ENCODE results near the gene FERMT1. TPM values are rescaled to one million over a fixed set of nuclear protein-coding genes. Genes with fewer than 3 reads are reported as not detected.

Gene FERMT1
- total RNA-seq, 4 donors from 2014 or later: 0.16 to 2.2 (median 1.0) TPM

- Histone ChIP-seq H3K27me3 (no peaks in the 10 kb centered on the region), H3K27ac (peak overlapping the region in 1 of 4 donors; percentile 14), H3K4me1 (peaks cover 0 to 23% (median 3%) of the 10 kb centered on the region in 3 donors), H3K9me3 (no peaks in the 10 kb centered on the region), H3K36me3 (no peaks in the 10 kb centered on the region), H3K4me3 (no peak overlapping the region)
- WGBS, 2 donors (ENCODE audit: low coverage in 1 of 2): 18 to 25% methylated on average over 5 to 10 of the region's 10 CpGs
- TF ChIP-seq POLR2AphosphoS5 (IDR thresholded peaks at IDR 0.05) (peak; percentile 87), POLR2A (IDR thresholded peaks at IDR 0.05) (no peak)
- peak; percentile 74 for ATAC-seq
Measured at GRCh38 chr20:6164421-6165341, 41.9 kb upstream of the FERMT1 start.

GRCh38 chr20:6160736-6161135 is 37.9 kb upstream of the FERMT1 start:
- WGBS, 2 donors (ENCODE audit: low coverage in 1 of 2): 84% methylated on average over 3 of the region's 3 CpGs; no CpG with 5 or more reads in 1 of the 2 donors
- H3K27me3 ChIP-seq: peaks cover 4% of the 10 kb centered on the region
- TF ChIP-seq POLR2A (IDR thresholded peaks at IDR 0.05): no peak
- TF ChIP-seq CTCF (IDR thresholded peaks at IDR 0.05): no peak
- TF ChIP-seq POLR2AphosphoS5 (IDR thresholded peaks at IDR 0.05): no peak
- TF ChIP-seq EP300 (IDR thresholded peaks at IDR 0.05): no peak
- no peak for ATAC-seq
- H3K27ac ChIP-seq: no peak overlapping the region
- H3K4me3 ChIP-seq: no peak overlapping the region
- peaks cover 0 to 23% (median 3%) of the 10 kb centered on the region in 3 donors for H3K4me1 ChIP-seq
- H3K9me3 ChIP-seq: peaks cover 0 to 23% (median 0%) of the 10 kb centered on the region in 3 donors
- no peaks in the 10 kb centered on the region for H3K36me3 ChIP-seq

- Histone ChIP-seq H3K9me3 (peaks cover 0 to 38% (median 0%) of the 10 kb centered on the region in 3 donors), H3K4me3 (no peak overlapping the region), H3K36me3 (no peaks in the 10 kb centered on the region), H3K27me3 (peaks cover 4% of the 10 kb centered on the region), H3K4me1 (peaks cover 0 to 2% (median 1%) of the 10 kb centered on the region in 3 donors), H3K27ac (no peak overlapping the region)
- ATAC-seq: no peak
- 83% methylated on average over 2 of the region's 2 CpGs; no CpG with 5 or more reads in 1 of the 2 donors for WGBS, 2 donors (ENCODE audit: low coverage in 1 of 2)
- TF ChIP-seq EP300 (IDR thresholded peaks at IDR 0.05) (no peak), POLR2AphosphoS5 (IDR thresholded peaks at IDR 0.05) (no peak), CTCF (IDR thresholded peaks at IDR 0.05) (no peak), POLR2A (IDR thresholded peaks at IDR 0.05) (no peak)
Measured at GRCh38 chr20:6157345-6157744, 34.5 kb upstream of the FERMT1 start.

GRCh38 chr20:6152777-6153176 is 29.9 kb upstream of the FERMT1 start:
- H3K36me3 ChIP-seq: no peaks in the 10 kb centered on the region
- no peak for ATAC-seq
- peaks cover 0 to 42% (median 0%) of the 10 kb centered on the region in 3 donors for H3K9me3 ChIP-seq
- H3K4me1 ChIP-seq: no peaks in the 10 kb centered on the region
- H3K27me3 ChIP-seq: peaks cover 2% of the 10 kb centered on the region
- 53 to 80% methylated on average over 1 to 2 of the region's 2 CpGs for WGBS, 2 donors (ENCODE audit: low coverage in 1 of 2)
- H3K4me3 ChIP-seq: no peak overlapping the region
- no peak overlapping the region for H3K27ac ChIP-seq
- no peak for TF ChIP-seq CTCF (IDR thresholded peaks at IDR 0.05)
- no peak for TF ChIP-seq POLR2A (IDR thresholded peaks at IDR 0.05)
- TF ChIP-seq EP300 (IDR thresholded peaks at IDR 0.05): no peak
- TF ChIP-seq POLR2AphosphoS5 (IDR thresholded peaks at IDR 0.05): no peak

GRCh38 chr20:6148073-6148472 is 25.2 kb upstream of the FERMT1 start:
- no peak for ATAC-seq
- no peaks in the 10 kb centered on the region for H3K4me1 ChIP-seq
- TF ChIP-seq POLR2AphosphoS5 (IDR thresholded peaks at IDR 0.05) (no peak), POLR2A (IDR thresholded peaks at IDR 0.05) (no peak), EP300 (IDR thresholded peaks at IDR 0.05) (no peak), CTCF (IDR thresholded peaks at IDR 0.05) (no peak)
- no peak overlapping the region for H3K27ac ChIP-seq
- H3K9me3 ChIP-seq: peaks cover 0 to 21% (median 0%) of the 10 kb centered on the region in 3 donors
- no peak overlapping the region for H3K4me3 ChIP-seq
- no peaks in the 10 kb centered on the region for H3K36me3 ChIP-seq
- H3K27me3 ChIP-seq: no peaks in the 10 kb centered on the region
- WGBS, 2 donors (ENCODE audit: low coverage in 1 of 2): 83% methylated on average over 2 of the region's 7 CpGs; no CpG with 5 or more reads in 1 of the 2 donors

All from gastroesophageal sphincter (tissue), 4 donors.